AG04450 (cell line): ENCODE data around the gene DDX25. TPM values are rescaled to one million over a fixed set of nuclear protein-coding genes. Genes with fewer than 3 reads are reported as not detected.

Experiments
- CTCF ChIA-PET: fragments of 300-600, 350-600 bp; formaldehyde crosslinking; extraction: SDS; loops from one replicate; lab custom pipeline; 2022; ENCODE audit warnings: antibody characterized with exemption, inconsistent platforms; lab: Charles Lee
- POLR2A ChIA-PET: fragments of 350-600 bp; formaldehyde crosslinking; extraction: SDS; loops from one replicate; lab custom pipeline; 2021; ENCODE audit warnings: antibody characterized with exemption, inconsistent platforms; lab: Yijun Ruan, JAX
- DNase-seq: peaks from one replicate; pipeline ENCODE4 v3.0.0-alpha.2; 2011; ENCODE audit warnings: low read depth, low spot score
- H3K27ac ChIP-seq: one replicate; pipeline ENCODE4 v1.5.1; 2012; ENCODE audit warnings: low read depth, low read length, control low read depth
- H3K27me3 ChIP-seq: one replicate; pipeline ENCODE4 v1.6.0; 2012; ENCODE audit warnings: low read length; ENCODE audit not compliant: control insufficient read depth, insufficient read depth
- H3K4me3 ChIP-seq: 2 replicates; pipeline ENCODE4 v1.5.1; 2011; ENCODE audit warnings: mild to moderate bottlenecking, low read depth, low read length, control low read depth
- H3K9me3 ChIP-seq: 2 replicates; pipeline ENCODE4 v1.5.1; 2012; ENCODE audit warnings: low read length; ENCODE audit not compliant: control insufficient read depth, insufficient read depth
- polyA plus RNA-seq: library from polyadenylated mRNA; depleted of rRNA; stranded (reverse); fragments of >200 nt; gene quantifications from 2 replicates; pipeline ENCODE4 v1.2.3, GENCODE V29; 2011
- TF ChIP-seq, protein P1 (sequence below): IDR thresholded peaks from 2 replicates; pipeline ENCODE4 v1.5.1; 2011; ENCODE audit warnings: low read depth, low read length, control low read depth, inconsistent platforms

The DDX25 gene
- polyA plus RNA-seq, 1 experiment: not detected

DNA sequence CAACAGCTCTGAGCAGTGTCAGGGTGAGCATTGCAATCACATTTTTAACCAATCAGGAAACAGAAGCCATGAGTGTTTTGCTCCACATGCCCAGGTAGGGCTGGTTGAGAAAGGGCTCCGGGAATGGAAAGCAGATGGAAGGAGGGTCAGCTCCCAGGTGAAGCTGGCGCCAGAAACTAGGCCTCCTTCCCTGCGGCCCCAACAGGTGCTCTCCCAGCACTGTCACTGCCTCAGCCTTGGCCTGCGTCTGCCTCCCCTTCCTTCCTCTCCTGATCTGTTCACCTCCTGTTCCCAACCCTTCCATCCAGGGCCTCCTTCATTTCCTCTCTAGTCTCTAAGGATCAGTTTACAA lies 36.9 kb downstream of the DDX25 start:
- Histone ChIP-seq H3K4me3 (no peak overlapping the region), H3K27ac (no peak overlapping the region), H3K27me3 (peaks cover 24% of the 10 kb centered on the region), H3K9me3 (no peaks in the 10 kb centered on the region)
- ChIA-PET CTCF (interaction anchor here (0.7 to 3.4 kb wide), 5 partner anchors 9 to 252 kb away, joined by 3 to 42 read pairs (median 3); no protein-coding TSS in a partner anchor), POLR2A (no interaction called here)
- DNase-seq: no peak
- TF ChIP-seq, protein P1, sequence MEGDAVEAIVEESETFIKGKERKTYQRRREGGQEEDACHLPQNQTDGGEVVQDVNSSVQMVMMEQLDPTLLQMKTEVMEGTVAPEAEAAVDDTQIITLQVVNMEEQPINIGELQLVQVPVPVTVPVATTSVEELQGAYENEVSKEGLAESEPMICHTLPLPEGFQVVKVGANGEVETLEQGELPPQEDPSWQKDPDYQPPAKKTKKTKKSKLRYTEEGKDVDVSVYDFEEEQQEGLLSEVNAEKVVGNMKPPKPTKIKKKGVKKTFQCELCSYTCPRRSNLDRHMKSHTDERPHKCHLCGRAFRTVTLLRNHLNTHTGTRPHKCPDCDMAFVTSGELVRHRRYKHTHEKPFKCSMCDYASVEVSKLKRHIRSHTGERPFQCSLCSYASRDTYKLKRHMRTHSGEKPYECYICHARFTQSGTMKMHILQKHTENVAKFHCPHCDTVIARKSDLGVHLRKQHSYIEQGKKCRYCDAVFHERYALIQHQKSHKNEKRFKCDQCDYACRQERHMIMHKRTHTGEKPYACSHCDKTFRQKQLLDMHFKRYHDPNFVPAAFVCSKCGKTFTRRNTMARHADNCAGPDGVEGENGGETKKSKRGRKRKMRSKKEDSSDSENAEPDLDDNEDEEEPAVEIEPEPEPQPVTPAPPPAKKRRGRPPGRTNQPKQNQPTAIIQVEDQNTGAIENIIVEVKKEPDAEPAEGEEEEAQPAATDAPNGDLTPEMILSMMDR: no peak

DNA sequence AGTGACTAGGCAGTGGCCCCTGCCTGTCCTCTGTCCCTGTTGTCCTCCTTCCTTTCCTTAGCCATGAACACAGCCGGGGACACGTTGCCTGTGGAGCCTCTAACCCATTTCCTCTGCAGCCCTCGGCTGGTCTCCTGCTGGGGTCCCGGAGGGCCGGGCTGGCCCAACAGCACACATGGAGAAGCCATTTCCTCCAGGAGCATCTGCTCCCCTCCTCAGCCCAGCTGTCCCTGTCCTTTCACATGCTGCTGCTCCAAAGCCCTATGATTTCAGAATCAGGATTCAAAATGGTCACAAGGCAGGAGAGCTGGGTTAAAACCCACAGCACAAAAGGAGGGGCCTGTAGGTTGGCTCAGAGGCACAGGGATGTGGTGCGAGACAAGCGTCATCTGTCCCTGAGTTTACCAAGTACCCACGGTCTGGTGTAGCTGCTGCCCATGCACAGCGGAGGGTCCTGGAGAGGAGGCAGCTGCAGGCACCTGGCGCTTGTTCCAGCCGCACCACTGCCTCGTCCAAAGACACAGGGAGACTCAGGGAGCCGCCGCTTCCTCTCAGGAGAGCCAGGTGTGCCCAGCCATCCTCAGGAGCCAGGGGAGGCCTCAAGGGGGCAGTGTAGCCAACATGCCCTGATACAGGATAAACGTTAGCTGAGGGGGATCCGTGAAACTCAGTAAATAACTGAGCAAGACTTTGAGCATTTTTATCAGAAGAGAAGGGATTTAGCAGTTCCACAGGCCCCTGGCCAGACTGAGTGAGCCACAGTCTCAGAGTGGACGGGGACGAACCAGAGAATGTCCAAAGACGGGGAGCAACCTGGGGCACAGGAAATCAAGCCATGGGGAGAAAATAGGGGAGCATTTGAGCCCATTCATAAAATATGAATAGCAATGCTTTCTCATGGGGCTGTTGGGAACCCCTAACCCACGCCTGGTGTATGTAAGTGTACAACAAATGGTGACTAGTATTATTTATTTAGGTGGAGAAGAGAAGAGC lies 37.6 kb downstream of the DDX25 start:
- Histone ChIP-seq H3K9me3 (no peaks in the 10 kb centered on the region), H3K4me3 (no peak overlapping the region), H3K27ac (no peak overlapping the region), H3K27me3 (peaks cover 22% of the 10 kb centered on the region)
- TF ChIP-seq, protein P1: peak; percentile 67
- CTCF ChIA-PET: interaction anchor here (0.7 to 3.4 kb wide), 8 partner anchors 10 to 256 kb away, joined by 3 to 42 read pairs (median 6); no protein-coding TSS in a partner anchor
- POLR2A ChIA-PET: no interaction called here
- DNase-seq: no peak

DNA sequence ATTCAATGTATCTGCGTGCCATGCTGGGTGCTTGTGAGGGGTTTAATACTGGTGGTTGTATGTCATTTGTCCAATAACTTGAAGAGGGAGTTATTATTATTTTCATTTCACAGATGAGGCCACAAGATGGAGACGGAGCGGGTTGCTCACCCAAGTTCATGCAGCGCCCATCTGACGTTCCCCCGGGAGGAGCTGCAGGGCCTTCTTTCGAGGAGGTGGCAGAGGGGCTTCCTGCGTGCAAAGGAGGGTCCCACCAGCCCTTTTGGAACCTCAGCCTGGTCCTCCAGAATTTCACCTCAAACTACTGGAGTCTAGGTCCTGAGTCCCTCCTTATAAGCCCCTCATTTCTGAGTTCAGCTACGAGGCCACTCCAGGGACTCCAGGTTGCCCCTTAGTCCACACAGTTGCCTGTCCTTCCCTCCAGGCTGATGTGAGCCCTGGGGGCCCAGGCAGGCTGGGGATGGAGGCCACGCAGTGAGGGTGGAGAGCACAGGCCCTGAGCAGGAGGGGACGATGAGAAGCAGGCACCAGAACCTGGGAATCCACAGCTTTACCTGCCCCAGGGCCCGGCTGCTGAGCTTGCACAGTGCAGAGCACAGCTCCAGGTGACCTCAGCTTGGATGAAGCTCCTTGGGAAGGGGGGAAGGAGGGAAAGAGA lies 38.6 kb downstream of the DDX25 start:
- ChIA-PET CTCF (interaction anchor here (0.6 to 3.4 kb wide), 6 partner anchors 15 to 353 kb away, joined by 3 to 42 read pairs (median 8); no protein-coding TSS in a partner anchor), POLR2A (no interaction called here)
- Histone ChIP-seq H3K27ac (no peak overlapping the region), H3K27me3 (peaks cover 22% of the 10 kb centered on the region), H3K9me3 (no peaks in the 10 kb centered on the region), H3K4me3 (no peak overlapping the region)
- no peak for DNase-seq
- TF ChIP-seq, protein P1: no peak

DNA sequence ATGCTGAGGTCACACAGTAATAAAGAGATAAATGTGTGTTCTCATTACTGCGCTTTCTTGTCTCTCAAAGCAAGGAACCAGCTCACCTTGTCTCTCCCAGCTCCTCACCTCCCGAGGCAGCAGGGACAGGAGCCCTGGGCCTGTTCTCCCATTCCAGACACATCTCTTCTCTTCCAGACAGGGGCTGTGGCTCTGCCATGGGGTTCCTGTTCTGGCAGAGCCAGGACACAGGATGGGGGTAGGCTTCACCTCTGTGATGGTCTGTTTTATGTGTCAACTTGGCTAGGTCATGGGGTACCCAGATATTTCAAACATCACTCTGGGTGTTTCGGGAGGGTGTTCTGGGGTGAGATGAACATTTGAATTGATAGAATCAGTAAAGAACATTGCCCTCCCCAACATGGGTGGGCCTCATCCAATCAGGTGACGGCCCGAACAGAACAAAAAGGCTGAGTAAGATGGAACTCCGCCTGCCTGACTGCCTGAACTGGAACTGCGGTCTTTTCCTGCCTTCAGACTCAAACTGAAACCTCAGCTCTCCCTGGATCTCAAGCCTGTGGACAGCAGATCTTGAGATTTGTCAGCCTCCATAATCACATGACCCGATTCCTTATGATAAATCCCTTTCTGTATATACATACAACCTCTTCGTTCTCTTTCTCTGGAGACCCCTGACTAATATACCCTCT lies 39.5 kb downstream of the DDX25 start:
- Histone ChIP-seq H3K4me3 (no peak overlapping the region), H3K27me3 (peaks cover 22% of the 10 kb centered on the region), H3K9me3 (no peaks in the 10 kb centered on the region), H3K27ac (no peak overlapping the region)
- ChIA-PET POLR2A (no interaction called here), CTCF (interaction anchor here (0.6 to 3.4 kb wide), 4 partner anchors 20 to 354 kb away, joined by 3 to 42 read pairs (median 6); no protein-coding TSS in a partner anchor)
- TF ChIP-seq, protein P1: no peak
- DNase-seq: no peak
